Common myeloid progenitor, CD34-positive (primary cell): ENCODE measurements around the gene LSG1.

Experiments
- CTCF ChIA-PET: fragments of 350-600 bp; sonication (Branson Sonifier 250); formaldehyde crosslinking; loops from one replicate; lab custom pipeline; 2021; ENCODE audit warnings: antibody characterized with exemption; lab: Charles Lee
- POLR2A ChIA-PET: fragments of 350-600 bp; sonication (Branson Sonifier 250); formaldehyde crosslinking; loops from one replicate; lab custom pipeline; 2021; ENCODE audit warnings: antibody characterized with exemption; lab: Charles Lee
- DNase-seq, 3 donors: peaks; one replicate each; pipeline versions ENCODE4 v3.0.0 to v3.0.0-alpha.2; 2013
- H3K27ac ChIP-seq, 2 experiments: 1 replicate in 1 of 2; 2 replicates in 1 of 2; pipeline ENCODE4 v1.7.0; 2013; ENCODE audit warnings: inconsistent platforms in 2 of 2, low read length in 2 of 2, mild to moderate bottlenecking in 2 of 2, low read depth in 1 of 2, moderate library complexity in 1 of 2; ENCODE audit not compliant: severe bottlenecking in 2 of 2, insufficient read depth in 1 of 2, poor library complexity in 1 of 2
- H3K27me3 ChIP-seq, 5 experiments: replicated peaks in 2 of 5; 1 replicate in 3 of 5; 2 replicates in 2 of 5; pipeline versions ENCODE4 v1.6.1 to v1.7.0; 2013; ENCODE audit warnings: low read length in 4 of 5, mild to moderate bottlenecking in 2 of 5, moderate library complexity in 2 of 5, inconsistent platforms in 1 of 5; ENCODE audit not compliant: insufficient read depth in 5 of 5, control insufficient read depth in 4 of 5
- H3K36me3 ChIP-seq, 4 experiments: 1 replicate in 2 of 4; 2 replicates in 2 of 4; pipeline versions ENCODE4 v1.6.1 to v1.7.0; 2013; ENCODE audit warnings: low read length in 3 of 4, control low read depth in 1 of 4, mild to moderate bottlenecking in 1 of 4; ENCODE audit not compliant: control insufficient read depth in 4 of 4, insufficient read depth in 4 of 4
- H3K4me1 ChIP-seq, 4 experiments: 1 replicate in 3 of 4; 2 replicates in 1 of 4; pipeline versions ENCODE4 v1.6.1 to v1.7.1; 2013; ENCODE audit warnings: low read length in 3 of 4, mild to moderate bottlenecking in 3 of 4, control low read depth in 1 of 4, inconsistent platforms in 1 of 4, moderate library complexity in 1 of 4; ENCODE audit not compliant: control insufficient read depth in 4 of 4, insufficient read depth in 4 of 4; ENCODE audit errors: control extremely low read depth in 1 of 4
- H3K4me3 ChIP-seq, 7 experiments: 1 replicate in 4 of 7; 2 replicates in 3 of 7; pipeline versions ENCODE4 v1.5.1 to v1.7.0; 2013; ENCODE audit warnings: mild to moderate bottlenecking in 7 of 7, low read length in 6 of 7, moderate library complexity in 6 of 7, inconsistent platforms in 2 of 7, low read depth in 2 of 7, control low read depth in 1 of 7; ENCODE audit not compliant: insufficient read depth in 4 of 7, control insufficient read depth in 1 of 7; ENCODE audit errors: extremely low read depth in 1 of 7
- H3K9me3 ChIP-seq, 5 experiments: 1 replicate in 4 of 5; 2 replicates in 1 of 5; pipeline versions ENCODE4 v1.6.1 to v1.7.1; 2013; ENCODE audit warnings: low read length in 4 of 5, mild to moderate bottlenecking in 2 of 5, inconsistent platforms in 1 of 5, low read depth in 1 of 5, moderate library complexity in 1 of 5; ENCODE audit not compliant: control insufficient read depth in 4 of 5, insufficient read depth in 2 of 5; ENCODE audit errors: control extremely low read depth in 1 of 5
- WGBS: methylation state at CpG from one replicate; pipeline ENCODE4 v1.1.5; 2013; ENCODE audit not compliant: insufficient coverage; 5-methylcytosine and 5-hydroxymethylcytosine counted together

LSG1 gene

DNA sequence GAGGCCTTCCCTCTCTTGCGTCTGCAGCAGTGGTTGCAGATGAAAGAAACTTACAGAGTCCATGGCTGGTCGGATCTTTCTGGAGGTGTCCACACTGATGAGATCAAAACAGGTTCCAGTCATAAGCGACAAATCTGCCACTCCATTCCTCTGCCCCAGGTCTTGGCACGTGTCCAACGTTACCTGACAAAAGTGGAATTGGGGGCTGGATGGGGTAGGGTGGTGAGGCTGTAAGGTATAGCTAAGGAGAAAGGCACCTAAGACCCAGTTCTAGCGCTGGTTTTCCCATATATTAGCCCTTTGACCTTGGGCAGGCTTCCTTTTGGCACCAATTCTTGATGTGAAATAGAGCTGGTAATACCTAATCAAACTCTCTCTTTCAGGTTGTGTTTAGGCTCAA is 24.7 kb upstream of the LSG1 start:
- Histone ChIP-seq H3K9me3 (peaks cover 0 to 17% (median 3%) of the 10 kb centered on the region in 5 experiments), H3K4me1 (peaks cover 0 to 3% (median 0%) of the 10 kb centered on the region in 4 experiments), H3K36me3 (no peaks in the 10 kb centered on the region), H3K4me3 (no peak overlapping the region), H3K27me3 (no peaks in the 10 kb centered on the region), H3K27ac (no peak overlapping the region)
- ChIA-PET CTCF (interaction anchor here (0.6 to 2.5 kb wide), 3 partner anchors 9 to 183 kb away, joined by 3 to 8 read pairs (median 3); no protein-coding TSS in a partner anchor), POLR2A (interaction anchor here (0.6 kb wide), 1 partner anchor 47 kb away, joined by 3 read pairs; no protein-coding TSS in a partner anchor)
- no peak for DNase-seq
- 83% methylated on average over 2 of the region's 6 CpGs for WGBS

DNA sequence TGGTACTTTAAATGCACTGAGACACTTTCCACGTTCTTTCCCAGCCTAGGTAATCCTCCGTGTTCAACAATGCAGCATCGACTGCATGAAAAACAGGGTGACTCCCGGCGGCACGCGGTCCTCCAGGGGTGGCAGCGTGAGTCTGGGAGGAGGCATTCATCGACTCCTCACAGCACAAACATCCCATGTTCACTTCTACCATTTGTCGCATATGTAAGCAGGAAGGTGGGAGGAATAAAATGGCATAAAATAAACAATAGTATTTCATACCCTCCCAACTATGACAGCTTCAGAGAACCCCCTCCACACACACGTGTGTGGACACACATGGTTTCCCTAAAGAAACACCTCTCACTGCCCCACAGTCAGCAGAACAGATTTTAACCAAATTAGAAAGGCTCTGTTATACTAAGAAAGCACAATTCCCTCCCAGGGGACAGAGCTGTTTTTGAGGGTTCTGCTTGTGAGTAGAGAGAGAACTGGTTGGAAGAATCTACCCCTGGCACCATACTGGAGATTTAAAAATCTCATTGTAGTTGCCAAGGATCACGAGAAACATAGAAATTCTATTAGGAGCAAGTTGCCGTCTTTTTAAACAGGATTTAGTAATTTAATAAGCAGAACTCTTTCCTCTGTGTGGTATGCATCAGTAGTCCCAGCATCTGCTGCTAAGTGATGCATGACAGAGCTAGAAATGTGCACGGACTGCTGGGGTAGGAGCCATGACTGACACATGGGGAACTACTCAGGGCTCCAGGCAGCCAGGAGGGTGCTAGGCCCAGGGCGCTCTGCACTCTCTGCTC is 19.7 kb upstream of the LSG1 start:
- CTCF ChIA-PET: interaction anchor here (0.8 to 1.8 kb wide), 2 partner anchors 31 to 262 kb away, joined by 3 read pairs; no protein-coding TSS in a partner anchor
- POLR2A ChIA-PET: no interaction called here
- Histone ChIP-seq H3K4me1 (peaks cover 5 to 39% (median 33%) of the 10 kb centered on the region in 4 experiments), H3K4me3 (no peak overlapping the region), H3K9me3 (no peaks in the 10 kb centered on the region), H3K36me3 (no peaks in the 10 kb centered on the region), H3K27me3 (no peaks in the 10 kb centered on the region), H3K27ac (no peak overlapping the region)
- WGBS: 81% methylated on average over 7 of the region's 15 CpGs
- DNase-seq: peak in 2 of 3 donors; percentile 34 to 47

GRCh38 chr3:194690501-194691372 is 18.7 kb upstream of the LSG1 start:
- CTCF ChIA-PET: interaction anchor here (0.7 to 1.8 kb wide), 4 partner anchors 14 to 267 kb away, joined by 3 read pairs; no protein-coding TSS in a partner anchor
- Histone ChIP-seq H3K9me3 (no peaks in the 10 kb centered on the region), H3K27me3 (no peaks in the 10 kb centered on the region), H3K4me3 (no peak overlapping the region), H3K27ac (no peak overlapping the region), H3K4me1 (peaks cover 5 to 48% (median 41%) of the 10 kb centered on the region in 4 experiments), H3K36me3 (no peaks in the 10 kb centered on the region)
- DNase-seq: no peak
- POLR2A ChIA-PET: interaction anchor here (0.6 kb wide), 1 partner anchor 475 kb away, joined by 3 read pairs; no protein-coding TSS in a partner anchor
- 96% methylated on average over 3 of the region's 8 CpGs for WGBS

DNA sequence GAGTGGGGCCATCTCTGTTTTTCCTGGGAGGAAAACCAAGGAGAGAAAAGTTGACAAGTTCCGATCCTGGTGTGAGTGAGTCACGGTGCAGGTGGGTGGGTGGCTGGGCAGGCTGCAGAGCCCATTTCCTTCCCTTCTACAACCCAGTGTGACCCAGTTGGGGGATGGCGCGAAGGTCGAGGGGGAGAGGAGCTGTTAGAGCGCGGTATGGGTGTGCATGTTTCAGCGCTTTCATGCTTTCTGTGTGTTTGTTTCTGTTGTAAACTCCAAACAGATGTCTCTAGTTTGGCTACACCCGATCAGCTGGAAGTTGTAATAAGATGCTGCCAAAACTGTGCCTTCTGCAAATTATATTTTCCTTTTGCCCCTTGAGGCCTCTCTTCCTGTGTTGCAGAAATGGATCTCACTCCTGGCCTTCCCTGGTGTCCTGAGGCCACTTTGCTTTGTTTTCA is 17.5 kb upstream of the LSG1 start:
- WGBS: 20% methylated on average over 4 of the region's 9 CpGs
- DNase-seq: peak in 2 of 3 donors; percentile 62 to 76
- POLR2A ChIA-PET: interaction anchor here (1.2 kb wide), 1 partner anchor 48 kb away, joined by 3 read pairs; no protein-coding TSS in a partner anchor
- peaks cover 5 to 59% (median 49%) of the 10 kb centered on the region in 4 experiments for H3K4me1 ChIP-seq
- no peaks in the 10 kb centered on the region for H3K36me3 ChIP-seq
- no peaks in the 10 kb centered on the region for H3K27me3 ChIP-seq
- CTCF ChIA-PET: interaction anchor here (0.8 to 1.1 kb wide), 2 partner anchors 212 to 419 kb away, joined by 3 read pairs; no protein-coding TSS in a partner anchor
- peak overlapping the region in 3 of 7 experiments; percentile 20 to 88 (median 41) for H3K4me3 ChIP-seq
- no peaks in the 10 kb centered on the region for H3K9me3 ChIP-seq
- no peak overlapping the region for H3K27ac ChIP-seq

DNA sequence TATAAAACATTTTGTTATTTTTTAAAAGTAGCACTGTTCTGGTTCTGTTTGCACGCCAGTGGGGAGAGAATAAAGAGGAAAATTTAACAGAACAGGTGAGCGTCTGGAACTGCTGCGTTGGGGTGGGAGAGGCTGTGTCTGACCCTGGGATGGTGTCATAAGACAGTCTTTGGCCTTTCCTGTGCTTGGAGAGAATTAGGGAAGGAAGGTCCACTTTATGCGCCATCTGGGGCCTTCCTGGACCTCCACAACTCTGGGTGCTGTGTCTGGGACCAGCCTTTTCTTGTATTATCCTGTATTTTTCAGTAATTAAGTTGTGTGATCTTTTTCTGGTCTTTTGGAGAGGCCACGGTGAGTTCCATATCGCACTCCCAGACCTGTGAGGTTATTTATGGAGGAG is 17.0 kb upstream of the LSG1 start:
- POLR2A ChIA-PET: interaction anchor here (0.6 to 2.9 kb wide), 4 partner anchors 48 to 582 kb away, joined by 3 to 14 read pairs (median 4); no protein-coding TSS in a partner anchor
- DNase-seq: no peak
- H3K4me1 ChIP-seq: peaks cover 5 to 59% (median 49%) of the 10 kb centered on the region in 4 experiments
- H3K9me3 ChIP-seq: no peaks in the 10 kb centered on the region
- CTCF ChIA-PET: interaction anchor here (0.8 to 4.9 kb wide), 4 partner anchors 212 to 420 kb away, joined by 3 to 40 read pairs (median 3); no protein-coding TSS in a partner anchor
- no peak overlapping the region for H3K27ac ChIP-seq
- no peaks in the 10 kb centered on the region for H3K27me3 ChIP-seq
- WGBS: 70% methylated on average over 3 of the region's 6 CpGs
- peak overlapping the region in 4 of 7 experiments; percentile 10 to 88 (median 30) for H3K4me3 ChIP-seq
- no peaks in the 10 kb centered on the region for H3K36me3 ChIP-seq

DNA sequence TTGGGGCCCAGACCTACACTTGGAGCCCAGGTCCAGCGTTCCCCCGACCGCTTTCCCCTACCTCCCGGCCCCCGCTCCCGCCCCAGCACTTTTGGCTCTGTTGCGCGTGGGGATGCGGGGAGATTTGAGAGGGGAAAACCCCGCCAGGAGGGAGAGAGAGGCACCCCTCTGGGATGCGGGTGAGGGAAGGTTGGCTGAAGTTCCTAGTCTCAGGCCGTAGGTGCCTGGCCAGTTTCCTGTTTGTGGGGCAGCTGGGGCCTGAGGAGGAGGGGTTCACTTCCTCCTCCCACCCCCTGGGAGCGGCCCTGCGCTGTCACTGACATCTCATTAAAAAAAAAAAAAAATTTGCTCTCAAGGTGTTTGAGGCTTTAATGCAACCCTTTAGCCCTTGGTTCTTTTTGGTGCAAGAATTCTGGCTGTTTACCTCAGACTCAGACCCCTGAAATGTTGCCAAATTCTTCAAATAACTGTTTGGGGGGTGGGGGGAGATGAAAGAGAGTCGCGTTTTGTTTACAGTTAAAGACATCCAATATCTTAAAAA is 16.3 kb upstream of the LSG1 start:
- peaks cover 5 to 61% (median 51%) of the 10 kb centered on the region in 4 experiments for H3K4me1 ChIP-seq
- H3K27ac ChIP-seq: no peak overlapping the region
- POLR2A ChIA-PET: interaction anchor here (0.9 to 2.9 kb wide), 5 partner anchors 16 to 462 kb away, joined by 4 to 14 read pairs (median 7); partner anchors contain the start of gene LSG1
- no peaks in the 10 kb centered on the region for H3K27me3 ChIP-seq
- CTCF ChIA-PET: interaction anchor here (0.7 to 10.6 kb wide), 22 partner anchors 8 to 576 kb away, joined by 3 to 129 read pairs (median 3); partner anchors contain the start of gene LSG1
- peak overlapping the region in 6 of 7 experiments; percentile 69 to 88 (median 76) for H3K4me3 ChIP-seq
- no CpG with 5 or more reads among the region's 16 CpGs for WGBS
- no peaks in the 10 kb centered on the region for H3K9me3 ChIP-seq
- H3K36me3 ChIP-seq: no peaks in the 10 kb centered on the region
- peak in 2 of 3 donors; percentile 56 to 66 for DNase-seq
